Effector CD4-positive, alpha-beta T cell (primary cell): Measurements from ENCODE around the gene MAD1L1.
"Not testable (repeated sequence)": the region's sequence is repeated elsewhere in the genome, so short reads cannot be mapped to it uniquely, and the experiment has no call there.

ENCODE experiments used
- DNase-seq: peaks from one replicate; pipeline ENCODE4 v3.0.0-alpha.2; 2020

Gene MAD1L1

GRCh38 chr7:2038931-2039728 is 193.6 kb downstream of the MAD1L1 start:
- peak; percentile 0 for DNase-seq

- peak; percentile 3 for DNase-seq
Observed at GRCh38 chr7:2037808-2038522, 194.8 kb downstream of the MAD1L1 start.

GRCh38 chr7:2037301-2037807 is 195.4 kb downstream of the MAD1L1 start:
- DNase-seq, result peak; percentile 12

- no peak for DNase-seq
Observed at GRCh38 chr7:2036786-2037185, 196.0 kb downstream of the MAD1L1 start.

- DNase-seq, result not testable (repeated sequence)
Observed at GRCh38 chr7:2036201-2036600, 196.5 kb downstream of the MAD1L1 start.

DNA sequence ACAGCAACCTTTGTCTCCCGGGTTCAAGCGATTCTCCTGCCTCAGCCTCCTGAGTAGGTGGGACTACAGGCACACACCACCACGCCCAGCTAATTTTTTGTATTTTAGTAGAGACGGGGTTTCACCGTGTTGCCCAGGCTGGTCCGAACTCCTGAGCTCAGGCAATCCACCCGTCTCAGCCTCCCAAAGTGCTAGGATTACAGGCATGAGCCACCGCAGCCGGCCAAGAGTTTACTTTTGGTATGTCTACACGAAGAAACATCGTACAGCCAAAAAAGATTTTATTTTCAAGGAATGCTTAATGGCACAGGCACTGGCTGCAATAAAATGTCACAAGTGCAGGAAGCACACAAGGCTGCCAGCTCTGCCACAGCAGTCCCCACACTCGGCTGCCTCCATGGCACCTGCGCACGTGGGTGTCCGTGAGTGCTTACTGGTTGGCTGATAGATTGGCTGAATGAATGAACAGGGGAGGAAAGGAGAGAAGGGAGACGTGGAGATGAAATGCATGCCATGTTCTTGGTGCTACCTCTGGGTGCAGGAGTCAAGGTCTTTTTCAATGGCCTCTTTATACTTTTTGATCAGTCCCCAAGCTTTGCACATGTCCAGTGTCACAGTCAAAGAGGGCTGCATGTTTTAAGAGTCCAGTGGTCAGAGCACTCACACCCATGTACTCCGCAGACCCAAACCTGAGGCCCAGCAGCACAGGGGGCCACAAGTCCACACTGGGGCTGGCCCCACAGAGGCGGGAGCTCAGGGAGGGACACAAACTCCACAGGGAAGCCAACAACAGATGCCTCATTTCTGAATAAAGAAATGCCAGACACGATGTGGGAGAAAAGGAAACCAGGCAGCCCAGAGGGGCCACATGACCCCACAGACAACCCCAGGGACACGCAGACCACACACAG is 198.2 kb downstream of the MAD1L1 start:
- peak; percentile 1 for DNase-seq

- no peak for DNase-seq
Observed at GRCh38 chr7:2033586-2034135, 199.1 kb downstream of the MAD1L1 start.

GRCh38 chr7:2032876-2033407 is 199.8 kb downstream of the MAD1L1 start:
- DNase-seq, result no peak

DNA sequence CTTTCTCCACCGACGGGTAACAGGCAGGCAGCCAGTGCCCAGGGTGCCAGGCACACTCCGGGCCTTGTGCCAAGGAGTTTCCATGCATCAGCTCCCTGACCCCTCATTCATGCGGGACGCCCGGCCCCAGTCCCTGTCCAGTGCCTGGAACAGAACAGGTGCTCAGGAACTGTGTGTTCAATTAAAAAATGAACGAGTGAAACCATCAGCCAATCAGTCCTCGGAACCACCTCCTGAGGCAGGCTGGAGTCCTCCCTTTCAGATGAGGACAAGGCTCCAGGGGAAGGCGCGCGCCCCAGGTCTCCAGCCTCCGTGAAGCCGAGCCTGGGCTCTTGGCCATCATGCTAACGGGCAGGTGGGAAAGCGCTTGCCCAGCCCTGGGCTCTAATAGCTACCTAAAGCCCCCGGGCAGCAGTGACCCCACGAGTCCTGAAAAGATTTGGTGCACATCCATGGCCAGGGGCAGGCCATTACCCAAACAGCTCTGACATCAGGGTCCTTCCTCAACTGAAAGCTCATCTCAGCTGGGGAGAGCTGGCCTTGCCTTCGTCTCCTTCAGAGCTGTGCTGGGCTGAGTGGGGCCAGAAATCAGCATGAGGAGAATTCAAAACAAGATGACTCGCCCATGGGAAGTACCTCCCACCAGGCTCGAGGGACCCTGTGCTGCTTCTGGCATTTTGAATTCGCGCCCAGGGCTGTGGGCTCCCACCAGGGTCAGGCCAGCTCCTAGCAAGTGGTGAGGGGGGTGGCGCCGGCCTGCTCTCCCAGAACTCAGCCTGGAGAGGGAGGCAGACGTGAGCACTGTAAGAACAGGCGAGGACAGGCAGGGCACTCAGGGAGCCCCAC is 200.5 kb downstream of the MAD1L1 start:
- no peak for DNase-seq

- DNase-seq, result no peak
Observed at GRCh38 chr7:2031451-2031845, 201.3 kb downstream of the MAD1L1 start.

DNA sequence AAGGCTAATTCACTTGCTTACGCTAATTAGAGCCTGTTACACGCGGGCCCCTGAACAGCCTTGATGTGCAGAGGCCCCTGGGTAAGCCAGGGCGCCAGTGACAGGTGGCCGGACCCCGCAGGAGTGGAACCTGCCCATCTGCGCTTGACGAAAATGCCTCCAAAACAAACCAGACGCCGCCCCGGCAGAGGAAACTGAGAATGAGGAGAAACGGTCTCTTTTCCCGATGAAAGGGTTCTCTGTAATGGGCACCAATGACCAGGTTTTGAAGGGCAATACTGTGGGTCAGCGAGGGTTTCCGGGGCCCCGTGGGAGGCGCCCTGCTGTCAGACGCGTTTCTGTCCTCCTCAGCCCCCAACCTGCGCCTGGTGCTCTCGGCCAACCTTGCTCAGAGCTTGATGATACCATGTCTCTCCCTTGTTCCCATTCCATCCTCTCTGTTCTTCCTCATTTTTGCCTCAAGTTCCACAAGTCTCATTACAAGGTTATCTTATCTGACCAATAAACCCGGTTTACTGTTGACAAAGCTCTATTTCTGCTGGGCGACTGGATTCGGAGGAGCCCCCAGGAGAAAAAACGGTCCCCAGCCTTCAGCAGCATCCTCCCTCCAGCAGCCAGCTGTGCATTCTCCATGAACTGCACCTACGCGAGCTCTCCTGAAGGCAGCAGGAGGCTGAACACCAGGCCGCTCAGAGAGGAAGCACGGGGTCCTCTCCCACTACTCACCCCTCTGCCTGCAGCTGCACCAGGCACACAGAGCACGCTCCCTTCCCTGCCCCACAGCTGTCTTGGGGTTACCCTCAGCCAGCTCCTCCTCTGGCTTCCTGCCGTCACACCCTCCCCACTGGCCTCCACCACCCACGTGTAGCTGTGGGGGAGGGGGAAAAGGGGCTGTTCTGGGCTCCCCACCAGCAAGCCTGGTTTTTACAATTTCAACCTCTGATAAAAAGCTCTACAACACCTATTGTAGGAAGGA is 202.0 kb downstream of the MAD1L1 start:
- DNase-seq, result no peak

GRCh38 chr7:2029936-2030335 is 202.8 kb downstream of the MAD1L1 start:
- no peak for DNase-seq

- no peak for DNase-seq
Observed at GRCh38 chr7:2029211-2029905, 203.4 kb downstream of the MAD1L1 start.

GRCh38 chr7:2028733-2029132 is 204.0 kb downstream of the MAD1L1 start:
- DNase-seq, result no peak

DNA sequence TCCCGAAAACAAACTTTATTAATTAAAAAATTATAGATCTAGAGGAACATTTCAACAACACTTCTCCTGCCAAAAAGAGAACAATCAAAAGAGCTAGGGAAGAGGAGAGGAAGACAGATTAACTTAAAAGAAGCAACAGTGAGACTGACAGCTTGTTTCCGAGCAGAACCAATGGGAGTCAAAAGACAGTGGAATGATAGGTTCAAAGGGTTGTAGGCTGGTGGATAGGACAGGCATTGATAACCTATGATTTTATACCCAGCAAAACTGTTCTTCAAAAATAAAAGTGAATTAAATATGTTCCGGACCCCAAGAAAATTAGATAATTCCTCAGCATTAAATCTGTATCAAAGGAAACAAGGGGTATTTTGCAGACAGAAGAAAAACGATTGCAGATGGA is 207.6 kb downstream of the MAD1L1 start:
- DNase-seq, result no peak

DNA sequence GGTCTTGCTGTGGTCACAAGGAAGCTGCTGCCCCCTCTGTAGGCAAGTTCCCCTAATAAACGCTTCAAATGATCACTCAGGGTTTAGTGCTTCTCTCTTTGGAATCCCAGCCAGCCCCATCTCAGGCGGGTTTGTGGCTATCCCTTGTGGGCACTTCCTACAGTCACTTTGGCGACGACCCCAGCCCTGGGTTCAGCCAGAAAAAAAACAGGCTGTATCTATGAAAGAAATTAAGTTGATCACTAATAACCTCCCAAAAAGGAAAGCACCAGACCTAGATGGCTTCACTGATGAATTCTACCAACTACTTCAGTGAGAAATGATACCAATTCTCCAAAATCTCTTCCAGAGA is 208.2 kb downstream of the MAD1L1 start:
- no peak for DNase-seq

DNA sequence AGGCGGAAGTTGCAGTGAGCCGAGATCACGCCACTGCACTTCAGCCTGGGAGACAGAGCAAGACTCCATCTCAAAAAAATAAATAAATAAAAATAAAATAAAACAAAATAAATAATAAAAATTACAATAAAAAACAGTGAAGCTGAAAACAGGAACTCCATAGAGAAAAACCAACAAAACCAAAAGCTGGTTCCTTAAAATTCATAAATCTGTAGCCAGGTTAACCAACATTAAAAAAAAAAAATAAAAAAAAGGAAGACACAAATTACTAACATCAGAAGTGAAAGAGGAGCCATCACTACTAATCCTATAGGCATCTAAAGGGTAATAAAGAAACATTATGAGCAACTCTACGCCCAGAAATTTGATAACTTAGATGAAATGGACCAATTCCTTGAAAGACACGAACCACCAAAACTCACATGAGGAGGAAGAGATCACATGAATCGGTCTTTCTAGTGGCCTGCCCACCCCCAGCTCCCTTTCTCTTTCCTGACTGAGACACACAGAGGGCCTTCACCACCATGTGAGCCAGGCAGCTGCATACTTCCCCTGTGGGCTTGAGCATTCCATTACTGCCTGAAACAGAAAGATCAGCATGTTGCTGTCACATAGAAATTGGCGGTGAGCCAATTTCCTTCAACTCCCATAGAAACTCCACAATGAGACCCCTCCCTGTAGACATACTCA is 208.7 kb downstream of the MAD1L1 start:
- no peak for DNase-seq

DNA sequence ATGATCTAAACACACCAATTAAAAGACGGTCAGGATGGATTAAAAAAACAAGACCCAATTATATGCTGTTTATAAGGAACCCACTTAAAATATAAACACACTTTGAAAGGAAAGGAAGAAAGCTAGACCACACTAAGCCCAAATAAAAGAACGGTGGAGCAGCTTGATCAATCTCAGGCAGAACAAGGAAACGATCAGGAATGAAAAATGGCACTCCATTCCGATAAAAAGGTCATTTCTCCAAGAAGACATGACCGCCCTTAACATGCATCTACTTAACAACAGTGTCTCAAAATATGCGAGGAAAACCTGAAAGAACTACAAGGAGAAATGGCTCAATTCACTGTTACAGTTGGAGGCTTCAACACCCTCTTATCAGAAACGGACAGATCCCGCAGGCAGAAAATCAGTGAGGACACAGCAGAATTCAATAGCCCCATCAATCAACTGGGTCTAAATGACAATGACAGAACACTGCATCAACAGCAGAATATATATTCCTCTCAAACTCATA is 210.0 kb downstream of the MAD1L1 start:
- no peak for DNase-seq

DNA sequence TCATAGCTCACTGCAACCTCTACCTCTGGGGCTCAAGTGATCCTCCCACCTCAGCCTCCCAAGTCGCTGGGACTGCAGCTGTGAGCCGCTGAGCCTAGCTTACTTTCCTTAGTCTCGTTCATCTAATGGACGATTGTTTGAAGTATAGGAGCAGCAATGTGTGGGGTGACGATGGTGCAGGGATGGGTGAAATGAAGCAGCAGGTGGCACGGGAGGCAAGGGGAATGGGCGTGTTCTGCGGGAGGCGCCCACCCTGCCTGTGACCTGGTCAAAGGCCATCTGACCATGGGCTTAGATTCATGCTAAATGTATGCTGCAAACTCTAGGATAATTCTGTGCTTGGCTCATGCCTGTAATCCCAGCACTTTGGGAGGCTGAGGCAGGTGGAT is 210.7 kb downstream of the MAD1L1 start:
- no peak for DNase-seq
